WTC11 (cell line): ENCODE results near the gene STXBP6. TPM values are rescaled to one million over a fixed set of nuclear protein-coding genes. Genes with fewer than 3 reads are reported as not detected.

Experiments
- ATAC-seq: fragments of 200-7000 bp; cut with Tn5 transposase; 2 replicates; pipeline ENCODE4 v1.10.0; 2021; ENCODE audit warnings: mild to moderate bottlenecking, moderate library complexity
- CTCF ChIA-PET: fragments of 300-600 bp; sonication (Branson Sonifier 250); formaldehyde crosslinking; loops from one replicate; lab custom pipeline; 2021; ENCODE audit warnings: antibody characterized with exemption; lab: Charles Lee
- POLR2A ChIA-PET: fragments of 350-600 bp; sonication (Branson Sonifier 250); formaldehyde crosslinking; loops from one replicate; lab custom pipeline; 2021; ENCODE audit warnings: antibody characterized with exemption; lab: Charles Lee
- DNase-seq: peaks from one replicate; pipeline ENCODE4 v3.0.0; 2021; ENCODE audit warnings: low spot score
- H3K27ac Mint-ChIP-seq: 2 replicates; pipeline ENCODE4 v1.8.0; 2021; ENCODE audit warnings: mixed read lengths
- H3K27me3 Mint-ChIP-seq: 2 replicates; pipeline ENCODE4 v1.8.0; 2021; ENCODE audit warnings: low read depth, mild to moderate bottlenecking, moderate library complexity, mixed read lengths
- H3K36me3 Mint-ChIP-seq: 2 replicates; pipeline ENCODE4 v1.8.0; 2021; ENCODE audit warnings: mixed read lengths
- H3K4me1 Mint-ChIP-seq: 2 replicates; pipeline ENCODE4 v1.8.0; 2022; ENCODE audit warnings: mixed read lengths
- H3K4me3 Mint-ChIP-seq: 2 replicates; pipeline ENCODE4 v1.8.0; 2021; ENCODE audit warnings: mild to moderate bottlenecking, moderate library complexity, mixed read lengths
- H3K9me3 Mint-ChIP-seq: 2 replicates; pipeline ENCODE4 v1.8.0; 2021; ENCODE audit warnings: mixed read lengths
- ATF2 ChIP-seq: sonication (generic); formaldehyde crosslinking; IDR thresholded peaks from 2 replicates; pipeline ENCODE4 v1.8.1; 2022; ENCODE audit warnings: low read depth, missing genetic modification reagents, borderline replicate concordance
- CREM ChIP-seq: sonication (generic); formaldehyde crosslinking; IDR thresholded peaks from 2 replicates; pipeline ENCODE4 v1.8.1; 2022; ENCODE audit warnings: mild to moderate bottlenecking, missing genetic modification reagents, moderate library complexity
- EMX1 ChIP-seq: fragments of 250-450 bp; sonication (Bioruptor Pico); IDR thresholded peaks from 2 replicates; pipeline ENCODE4 v1.8.0; 2021; ENCODE audit warnings: mild to moderate bottlenecking
- MAX ChIP-seq: sonication (generic); formaldehyde crosslinking; IDR thresholded peaks from 2 replicates; pipeline ENCODE4 v1.8.0; 2022; ENCODE audit warnings: mild to moderate bottlenecking, missing genetic modification reagents
- MLX ChIP-seq: sonication (generic); formaldehyde crosslinking; IDR thresholded peaks from 2 replicates; pipeline ENCODE4 v1.8.1; 2023; ENCODE audit warnings: mild to moderate bottlenecking, missing genetic modification reagents, moderate library complexity
- NR2C2 ChIP-seq: sonication (generic); formaldehyde crosslinking; IDR thresholded peaks from 2 replicates; pipeline ENCODE4 v1.8.0; 2022; ENCODE audit warnings: mild to moderate bottlenecking, missing genetic modification reagents
- TCF7 ChIP-seq: sonication (generic); formaldehyde crosslinking; IDR thresholded peaks from 2 replicates; pipeline ENCODE4 v1.8.0; 2022; ENCODE audit warnings: mild to moderate bottlenecking, low read depth, missing genetic modification reagents, moderate library complexity
- TEAD4 ChIP-seq: sonication (generic); formaldehyde crosslinking; IDR thresholded peaks from 2 replicates; pipeline ENCODE4 v1.8.0; 2022; ENCODE audit warnings: mild to moderate bottlenecking, missing genetic modification reagents
- ZNF138 ChIP-seq: sonication (generic); formaldehyde crosslinking; conservative IDR thresholded peaks from 2 replicates; pipeline ENCODE4 v1.8.1; 2022; ENCODE audit warnings: mild to moderate bottlenecking, moderate library complexity, missing genetic modification reagents
- ZNF263 ChIP-seq: sonication (generic); formaldehyde crosslinking; IDR thresholded peaks from 2 replicates; pipeline ENCODE4 v1.8.1; 2022; ENCODE audit warnings: low read depth, mild to moderate bottlenecking, moderate library complexity, missing genetic modification reagents
- ZNF281 ChIP-seq: sonication (generic); formaldehyde crosslinking; IDR thresholded peaks from 2 replicates; pipeline ENCODE4 v1.8.0; 2023; ENCODE audit warnings: mild to moderate bottlenecking, missing genetic modification reagents
- ZNF317 ChIP-seq: sonication (generic); formaldehyde crosslinking; IDR thresholded peaks from 2 replicates; pipeline ENCODE4 v1.8.1; 2023; ENCODE audit warnings: low read depth, mild to moderate bottlenecking, moderate library complexity, missing genetic modification reagents, borderline replicate concordance
- ZSCAN18 ChIP-seq: fragments of 250-450 bp; sonication (Bioruptor Pico); IDR thresholded peaks from 2 replicates; pipeline ENCODE4 v2.1.2; 2022; ENCODE audit warnings: mild to moderate bottlenecking, moderate library complexity
- total RNA-seq: library from RNA; stranded (reverse); gene quantifications from 3 replicates; pipeline ENCODE4 v1.2.3, GENCODE V29; 2021
- TF ChIP-seq, protein P1 (sequence below): fragments of 250-450 bp; sonication (Bioruptor Pico); IDR thresholded peaks from 2 replicates; pipeline ENCODE4 v1.8.0; 2021; ENCODE audit warnings: mild to moderate bottlenecking
- TF ChIP-seq, protein P2 (sequence below): fragments of 250-450 bp; sonication (Bioruptor Pico); IDR thresholded peaks from 2 replicates; pipeline ENCODE4 v1.9.0; 2021; ENCODE audit warnings: mild to moderate bottlenecking
- TF ChIP-seq, protein P3 (sequence below): sonication (generic); formaldehyde crosslinking; IDR thresholded peaks from 2 replicates; pipeline ENCODE4 v1.8.0; 2022; ENCODE audit warnings: mild to moderate bottlenecking, missing genetic modification reagents

STXBP6 gene
- total RNA-seq, 1 experiment from 2014 or later = 4.2 TPM

DNA sequence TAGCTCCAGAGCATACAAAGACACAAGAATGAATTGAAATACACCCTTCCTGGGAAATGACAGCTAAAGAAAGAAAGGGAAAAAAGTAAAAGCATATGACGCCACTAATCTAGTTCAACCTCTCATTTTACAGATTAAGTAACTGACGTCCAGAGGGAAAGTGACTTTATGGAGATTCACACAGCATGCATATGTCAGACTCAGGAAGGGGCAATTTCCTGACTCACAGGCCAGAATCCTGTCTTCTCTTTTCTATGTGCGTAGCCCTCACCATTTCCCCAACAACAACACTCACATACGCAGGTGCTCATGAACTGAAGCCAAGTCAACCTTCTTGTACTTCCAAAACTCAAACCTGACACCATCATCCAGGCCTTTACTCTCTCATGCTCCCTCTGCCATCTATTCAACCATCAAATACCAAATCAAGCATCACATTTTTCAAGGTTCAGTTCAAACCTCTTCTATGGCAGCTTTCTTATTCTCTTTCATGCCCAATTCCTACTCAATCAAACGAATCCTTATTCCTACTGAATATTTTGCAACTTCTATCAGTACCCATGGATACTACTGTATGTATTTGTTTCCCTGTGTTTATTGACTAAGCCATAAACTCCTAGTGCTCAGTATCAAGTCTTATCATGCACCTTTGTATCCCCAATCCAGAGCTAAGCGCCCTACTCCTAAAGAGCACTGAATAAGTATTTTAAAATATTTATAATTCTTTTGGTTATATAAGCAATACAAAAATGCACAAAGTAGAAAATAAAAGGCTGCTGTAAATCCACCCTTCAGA is 52.8 kb downstream of the STXBP6 start (continued):
- TF ChIP-seq NR2C2 (CRISPR knock-in tag) (no peak), EMX1 (CRISPR knock-in tag) (no peak)

- H3K9me3 Mint-ChIP-seq = peaks cover 3% of the 10 kb centered on the region; the same call in 1 of the 2 replicates
- peaks cover 7% of the 10 kb centered on the region for H3K4me1 Mint-ChIP-seq
- DNase-seq (no peak), ATAC-seq (no peak)
- TF ChIP-seq ZNF138 (CRISPR knock-in tag) (no peak), ATF2 (CRISPR knock-in tag) (no peak), ZNF263 (CRISPR knock-in tag) (no peak), ZSCAN18 (no peak), MLX (CRISPR knock-in tag) (no peak), ZNF281 (CRISPR knock-in tag) (no peak), ZNF317 (CRISPR knock-in tag) (no peak), MAX (no peak), TEAD4 (CRISPR knock-in tag) (no peak), CREM (CRISPR knock-in tag) (no peak), TCF7 (CRISPR knock-in tag) (no peak)
- TF ChIP-seq, protein P1, sequence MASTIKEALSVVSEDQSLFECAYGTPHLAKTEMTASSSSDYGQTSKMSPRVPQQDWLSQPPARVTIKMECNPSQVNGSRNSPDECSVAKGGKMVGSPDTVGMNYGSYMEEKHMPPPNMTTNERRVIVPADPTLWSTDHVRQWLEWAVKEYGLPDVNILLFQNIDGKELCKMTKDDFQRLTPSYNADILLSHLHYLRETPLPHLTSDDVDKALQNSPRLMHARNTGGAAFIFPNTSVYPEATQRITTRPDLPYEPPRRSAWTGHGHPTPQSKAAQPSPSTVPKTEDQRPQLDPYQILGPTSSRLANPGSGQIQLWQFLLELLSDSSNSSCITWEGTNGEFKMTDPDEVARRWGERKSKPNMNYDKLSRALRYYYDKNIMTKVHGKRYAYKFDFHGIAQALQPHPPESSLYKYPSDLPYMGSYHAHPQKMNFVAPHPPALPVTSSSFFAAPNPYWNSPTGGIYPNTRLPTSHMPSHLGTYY = no peak
- TF ChIP-seq, protein P2, sequence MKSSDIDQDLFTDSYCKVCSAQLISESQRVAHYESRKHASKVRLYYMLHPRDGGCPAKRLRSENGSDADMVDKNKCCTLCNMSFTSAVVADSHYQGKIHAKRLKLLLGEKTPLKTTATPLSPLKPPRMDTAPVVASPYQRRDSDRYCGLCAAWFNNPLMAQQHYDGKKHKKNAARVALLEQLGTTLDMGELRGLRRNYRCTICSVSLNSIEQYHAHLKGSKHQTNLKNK (CRISPR knock-in tag) = no peak
- TF ChIP-seq, protein P3, sequence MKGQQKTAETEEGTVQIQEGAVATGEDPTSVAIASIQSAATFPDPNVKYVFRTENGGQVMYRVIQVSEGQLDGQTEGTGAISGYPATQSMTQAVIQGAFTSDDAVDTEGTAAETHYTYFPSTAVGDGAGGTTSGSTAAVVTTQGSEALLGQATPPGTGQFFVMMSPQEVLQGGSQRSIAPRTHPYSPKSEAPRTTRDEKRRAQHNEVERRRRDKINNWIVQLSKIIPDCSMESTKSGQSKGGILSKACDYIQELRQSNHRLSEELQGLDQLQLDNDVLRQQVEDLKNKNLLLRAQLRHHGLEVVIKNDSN (CRISPR knock-in tag) = no peak
- POLR2A ChIA-PET = interaction anchor here (0.7 kb wide), 2 partner anchors 46 to 135 kb away, joined by 3 to 5 read pairs; no protein-coding TSS in a partner anchor
- CTCF ChIA-PET = interaction anchor here (1.7 kb wide), 1 partner anchor 189 kb away, joined by 5 read pairs; no protein-coding TSS in a partner anchor
- H3K27ac Mint-ChIP-seq = no peak overlapping the region
- no peak overlapping the region for H3K4me3 Mint-ChIP-seq
- no peaks in the 10 kb centered on the region for H3K27me3 Mint-ChIP-seq
- no peaks in the 10 kb centered on the region for H3K36me3 Mint-ChIP-seq
Measured at GRCh38 chr14:24995016-24995415, 54.9 kb downstream of the STXBP6 start.
